Neutrophil (primary cell): Measurements from ENCODE around the gene ABTB2.

Source experiments
- H3K27ac ChIP-seq: fragments of 200-600 bp; sonication (generic); 2 replicates; pipeline ENCODE4 v1.5.1; 2016; ENCODE audit warnings: mild to moderate bottlenecking, moderate library complexity
- H3K27me3 ChIP-seq: fragments of 200-600 bp; sonication (generic); 2 replicates; pipeline ENCODE4 v1.6.0; 2016; ENCODE audit warnings: mild to moderate bottlenecking
- H3K36me3 ChIP-seq: fragments of 200-600 bp; sonication (generic); 2 replicates; pipeline ENCODE4 v1.5.1; 2017
- H3K4me1 ChIP-seq, 2 experiments: fragments of 200-600 bp in 1 of 2; sonication (generic) in 1 of 2; 1 replicate in 1 of 2; 2 replicates in 1 of 2; pipeline versions ENCODE4 v1.5.1 to v1.6.1; 2013 to 2016; ENCODE audit warnings: low read depth in 1 of 2, low read length in 1 of 2, mild to moderate bottlenecking in 1 of 2, moderate library complexity in 1 of 2; ENCODE audit not compliant: control insufficient read depth in 1 of 2, insufficient read depth in 1 of 2
- H3K4me3 ChIP-seq, 2 experiments: fragments of 200-600 bp in 1 of 2; sonication (generic) in 1 of 2; 1 replicate in 1 of 2; 2 replicates in 1 of 2; pipeline ENCODE4 v1.5.1; 2013 to 2016; ENCODE audit warnings: low read depth in 1 of 2, low read length in 1 of 2, mild to moderate bottlenecking in 1 of 2, moderate library complexity in 1 of 2
- H3K9me3 ChIP-seq: fragments of 200-600 bp; sonication (generic); 2 replicates; pipeline ENCODE4 v1.5.1; 2016
- TF ChIP-seq, protein P1 (sequence below): fragments of 200-600 bp; sonication (generic); IDR thresholded peaks from 2 replicates; pipeline ENCODE4 v1.5.1; 2016; ENCODE audit warnings: antibody characterized with exemption

The ABTB2 gene

DNA sequence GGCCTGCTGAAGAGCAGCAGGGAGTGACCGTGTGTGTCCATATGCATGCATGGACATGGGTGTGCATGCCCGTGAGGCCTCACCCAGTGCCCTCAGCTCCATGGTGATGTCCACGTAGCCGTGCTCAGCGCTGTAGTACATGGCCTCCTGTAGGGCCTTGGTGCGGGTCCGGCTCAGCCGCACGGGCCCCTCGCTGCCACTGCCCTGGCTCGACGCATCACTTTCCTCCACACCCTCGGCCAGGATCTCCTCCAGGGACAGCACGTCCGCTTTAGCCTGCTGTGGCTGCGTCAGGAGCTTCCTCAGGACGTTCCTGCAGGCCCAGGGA, 195.4 kb downstream of the ABTB2 start:
- no peak overlapping the region for H3K27ac ChIP-seq
- TF ChIP-seq, protein P1, sequence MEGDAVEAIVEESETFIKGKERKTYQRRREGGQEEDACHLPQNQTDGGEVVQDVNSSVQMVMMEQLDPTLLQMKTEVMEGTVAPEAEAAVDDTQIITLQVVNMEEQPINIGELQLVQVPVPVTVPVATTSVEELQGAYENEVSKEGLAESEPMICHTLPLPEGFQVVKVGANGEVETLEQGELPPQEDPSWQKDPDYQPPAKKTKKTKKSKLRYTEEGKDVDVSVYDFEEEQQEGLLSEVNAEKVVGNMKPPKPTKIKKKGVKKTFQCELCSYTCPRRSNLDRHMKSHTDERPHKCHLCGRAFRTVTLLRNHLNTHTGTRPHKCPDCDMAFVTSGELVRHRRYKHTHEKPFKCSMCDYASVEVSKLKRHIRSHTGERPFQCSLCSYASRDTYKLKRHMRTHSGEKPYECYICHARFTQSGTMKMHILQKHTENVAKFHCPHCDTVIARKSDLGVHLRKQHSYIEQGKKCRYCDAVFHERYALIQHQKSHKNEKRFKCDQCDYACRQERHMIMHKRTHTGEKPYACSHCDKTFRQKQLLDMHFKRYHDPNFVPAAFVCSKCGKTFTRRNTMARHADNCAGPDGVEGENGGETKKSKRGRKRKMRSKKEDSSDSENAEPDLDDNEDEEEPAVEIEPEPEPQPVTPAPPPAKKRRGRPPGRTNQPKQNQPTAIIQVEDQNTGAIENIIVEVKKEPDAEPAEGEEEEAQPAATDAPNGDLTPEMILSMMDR, result no peak
- H3K4me3 ChIP-seq, result no peak overlapping the region
- H3K4me1 ChIP-seq, result no peaks in the 10 kb centered on the region
- peaks cover 99% of the 10 kb centered on the region for H3K36me3 ChIP-seq
- H3K9me3 ChIP-seq, result no peaks in the 10 kb centered on the region
- H3K27me3 ChIP-seq, result no peaks in the 10 kb centered on the region

- peaks cover 99% of the 10 kb centered on the region for H3K36me3 ChIP-seq
- TF ChIP-seq, protein P1, result no peak
These were observed 195.9 kb downstream of the ABTB2 start for GRCh38 chr11:34161812-34162492.

GRCh38 chr11:34161361-34161760, 196.4 kb downstream of the ABTB2 start:
- Histone ChIP-seq H3K27me3 (no peaks in the 10 kb centered on the region), H3K36me3 (peaks cover 95% of the 10 kb centered on the region), H3K27ac (no peak overlapping the region), H3K4me3 (no peak overlapping the region), H3K9me3 (no peaks in the 10 kb centered on the region), H3K4me1 (no peaks in the 10 kb centered on the region)
- TF ChIP-seq, protein P1, result no peak

More at GRCh38 chr11:34161812-34162492, 195.9 kb downstream of the ABTB2 start:
- no peak overlapping the region for H3K27ac ChIP-seq
- H3K27me3 ChIP-seq, result no peaks in the 10 kb centered on the region
- no peaks in the 10 kb centered on the region for H3K4me1 ChIP-seq
- H3K9me3 ChIP-seq, result no peaks in the 10 kb centered on the region
- no peak overlapping the region for H3K4me3 ChIP-seq

GRCh38 chr11:34160791-34161190, 197.0 kb downstream of the ABTB2 start:
- TF ChIP-seq, protein P1, result no peak
- Histone ChIP-seq H3K27me3 (no peaks in the 10 kb centered on the region), H3K36me3 (peaks cover 93% of the 10 kb centered on the region), H3K9me3 (no peaks in the 10 kb centered on the region), H3K4me1 (no peaks in the 10 kb centered on the region), H3K4me3 (no peak overlapping the region), H3K27ac (no peak overlapping the region)

DNA sequence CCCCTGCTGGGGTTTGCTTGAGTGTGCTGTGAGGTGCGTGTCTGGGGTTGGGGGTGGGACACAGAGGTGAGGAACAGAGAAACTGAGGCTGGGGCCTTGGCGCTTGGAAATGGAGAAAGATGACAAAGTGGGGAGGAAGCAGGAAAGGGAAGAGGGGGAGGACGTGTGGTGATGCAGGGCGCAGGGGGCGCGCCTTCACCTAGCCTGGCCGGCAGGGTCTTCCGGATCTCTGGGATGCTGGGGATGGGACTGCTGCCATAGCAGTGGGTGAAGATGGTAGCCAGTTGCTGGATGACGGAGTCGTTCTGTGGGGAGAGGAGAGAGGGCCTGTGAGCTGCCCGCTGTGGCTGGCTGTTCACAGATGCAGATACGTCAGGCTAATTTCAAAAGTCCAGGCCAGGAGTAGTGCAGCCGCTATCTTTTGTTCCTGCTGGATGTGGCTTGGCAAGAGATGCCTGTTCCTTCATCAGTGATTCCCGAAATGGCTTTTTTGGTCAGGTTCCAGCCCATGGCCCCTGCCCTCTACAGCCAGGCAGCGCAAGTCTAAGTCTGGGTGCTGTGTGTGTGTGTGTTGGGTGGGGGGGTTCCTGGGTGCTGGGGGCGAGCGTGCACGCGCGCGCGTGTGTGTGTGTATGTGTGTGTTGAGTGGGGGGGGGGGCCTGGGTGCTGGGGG, 197.6 kb downstream of the ABTB2 start:
- H3K36me3 ChIP-seq, result peaks cover 93% of the 10 kb centered on the region
- no peak overlapping the region for H3K4me3 ChIP-seq
- H3K4me1 ChIP-seq, result no peaks in the 10 kb centered on the region
- no peaks in the 10 kb centered on the region for H3K27me3 ChIP-seq
- H3K9me3 ChIP-seq, result no peaks in the 10 kb centered on the region
- no peak overlapping the region for H3K27ac ChIP-seq
- TF ChIP-seq, protein P1, result no peak
